BE2C (cell line): ENCODE data around the gene MUC5AC.
"Not testable (repeated sequence)": the region's sequence is repeated elsewhere in the genome, so short reads cannot be mapped to it uniquely, and the experiment has no call there.

Experiments
- DNase-seq: peaks from one replicate; pipeline ENCODE4 v3.0.0-alpha.2; 2020
- H3K27me3 ChIP-seq: fragments of 250-450 bp; sonication (Bioruptor Pico); 2 replicates; pipeline ENCODE4 v1.5.1; 2020; ENCODE audit warnings: mild to moderate bottlenecking
- H3K36me3 ChIP-seq: fragments of 250-450 bp; sonication (Bioruptor Pico); 2 replicates; pipeline ENCODE4 v1.5.1; 2020; ENCODE audit warnings: mild to moderate bottlenecking
- H3K4me1 ChIP-seq: fragments of 250-450 bp; sonication (Bioruptor Pico); 2 replicates; pipeline ENCODE4 v1.5.1; 2020
- H3K4me3 ChIP-seq: 2 replicates; pipeline ENCODE4 v1.5.1; 2011; ENCODE audit warnings: low read depth, low read length
- H3K9me3 ChIP-seq: fragments of 250-450 bp; sonication (Bioruptor Pico); 2 replicates; pipeline ENCODE4 v1.5.1; 2020
- TF ChIP-seq, protein P1 (sequence below): IDR thresholded peaks from 2 replicates; pipeline ENCODE4 v1.5.1; 2012; ENCODE audit warnings: mild to moderate bottlenecking, low read depth, low read length

MUC5AC gene

DNA sequence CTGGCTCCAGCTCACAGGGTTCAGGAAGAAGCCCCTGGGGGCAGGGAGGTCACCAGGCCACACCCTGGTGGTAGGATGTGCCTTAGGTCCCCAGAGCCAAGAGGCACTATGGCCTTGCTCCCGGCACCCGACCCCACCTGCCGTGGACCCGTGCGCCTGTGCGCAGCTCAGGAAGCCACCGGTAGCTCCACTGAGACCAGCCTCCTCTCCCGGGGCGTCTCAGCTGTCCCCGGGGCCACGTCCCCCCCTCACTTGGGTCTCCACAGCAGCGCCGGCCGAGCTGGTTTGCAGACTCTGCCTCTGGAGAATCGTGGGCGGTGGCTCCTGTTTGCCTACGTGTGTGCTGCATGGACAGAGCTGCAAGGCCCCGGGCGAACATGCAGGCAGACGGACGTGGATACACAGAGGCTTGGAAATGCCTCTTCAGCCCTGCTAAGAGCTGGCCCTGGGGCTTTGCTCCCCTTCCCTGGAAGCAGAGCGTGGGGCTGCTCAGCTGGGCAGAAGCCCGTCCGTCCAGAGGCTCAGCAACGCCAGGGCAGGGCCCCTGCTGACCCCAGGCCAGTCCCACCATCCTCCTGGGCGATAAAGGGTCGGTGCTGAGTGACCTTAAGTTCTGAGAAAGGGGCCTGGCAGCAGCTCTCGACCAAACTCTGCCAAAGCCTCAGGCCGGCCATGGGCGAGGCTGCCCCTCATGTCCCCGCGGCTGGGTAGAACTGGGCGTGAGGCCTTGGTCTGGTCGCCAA, 49.8 kb downstream of the MUC5AC start:
- Histone ChIP-seq H3K4me3 (no peak overlapping the region), H3K4me1 (no peaks in the 10 kb centered on the region), H3K9me3 (no peaks in the 10 kb centered on the region), H3K36me3 (no peaks in the 10 kb centered on the region), H3K27me3 (no peaks in the 10 kb centered on the region; the same call in 1 of the 2 replicates)
- DNase-seq, result peak; percentile 2
- TF ChIP-seq, protein P1, sequence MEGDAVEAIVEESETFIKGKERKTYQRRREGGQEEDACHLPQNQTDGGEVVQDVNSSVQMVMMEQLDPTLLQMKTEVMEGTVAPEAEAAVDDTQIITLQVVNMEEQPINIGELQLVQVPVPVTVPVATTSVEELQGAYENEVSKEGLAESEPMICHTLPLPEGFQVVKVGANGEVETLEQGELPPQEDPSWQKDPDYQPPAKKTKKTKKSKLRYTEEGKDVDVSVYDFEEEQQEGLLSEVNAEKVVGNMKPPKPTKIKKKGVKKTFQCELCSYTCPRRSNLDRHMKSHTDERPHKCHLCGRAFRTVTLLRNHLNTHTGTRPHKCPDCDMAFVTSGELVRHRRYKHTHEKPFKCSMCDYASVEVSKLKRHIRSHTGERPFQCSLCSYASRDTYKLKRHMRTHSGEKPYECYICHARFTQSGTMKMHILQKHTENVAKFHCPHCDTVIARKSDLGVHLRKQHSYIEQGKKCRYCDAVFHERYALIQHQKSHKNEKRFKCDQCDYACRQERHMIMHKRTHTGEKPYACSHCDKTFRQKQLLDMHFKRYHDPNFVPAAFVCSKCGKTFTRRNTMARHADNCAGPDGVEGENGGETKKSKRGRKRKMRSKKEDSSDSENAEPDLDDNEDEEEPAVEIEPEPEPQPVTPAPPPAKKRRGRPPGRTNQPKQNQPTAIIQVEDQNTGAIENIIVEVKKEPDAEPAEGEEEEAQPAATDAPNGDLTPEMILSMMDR, result no peak

DNA sequence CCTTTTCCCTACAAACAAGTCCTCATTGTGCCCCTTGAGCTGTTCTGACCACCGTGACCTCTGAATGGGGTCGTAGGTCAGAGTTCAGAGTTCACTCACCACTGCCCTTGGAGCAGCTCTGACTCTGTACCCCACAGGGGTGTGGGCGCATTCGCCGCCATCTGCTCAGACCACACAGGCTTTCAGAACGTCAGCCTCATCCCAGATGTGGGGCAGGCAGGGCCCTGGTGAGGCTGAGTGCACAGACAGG, 50.3 kb downstream of the MUC5AC start:
- H3K36me3 ChIP-seq, result no peaks in the 10 kb centered on the region
- TF ChIP-seq, protein P1, result no peak
- H3K4me3 ChIP-seq, result no peak overlapping the region
- H3K27me3 ChIP-seq, result no peaks in the 10 kb centered on the region; the same call in 1 of the 2 replicates
- no peak for DNase-seq
- no peaks in the 10 kb centered on the region for H3K9me3 ChIP-seq
- no peaks in the 10 kb centered on the region for H3K4me1 ChIP-seq

DNA sequence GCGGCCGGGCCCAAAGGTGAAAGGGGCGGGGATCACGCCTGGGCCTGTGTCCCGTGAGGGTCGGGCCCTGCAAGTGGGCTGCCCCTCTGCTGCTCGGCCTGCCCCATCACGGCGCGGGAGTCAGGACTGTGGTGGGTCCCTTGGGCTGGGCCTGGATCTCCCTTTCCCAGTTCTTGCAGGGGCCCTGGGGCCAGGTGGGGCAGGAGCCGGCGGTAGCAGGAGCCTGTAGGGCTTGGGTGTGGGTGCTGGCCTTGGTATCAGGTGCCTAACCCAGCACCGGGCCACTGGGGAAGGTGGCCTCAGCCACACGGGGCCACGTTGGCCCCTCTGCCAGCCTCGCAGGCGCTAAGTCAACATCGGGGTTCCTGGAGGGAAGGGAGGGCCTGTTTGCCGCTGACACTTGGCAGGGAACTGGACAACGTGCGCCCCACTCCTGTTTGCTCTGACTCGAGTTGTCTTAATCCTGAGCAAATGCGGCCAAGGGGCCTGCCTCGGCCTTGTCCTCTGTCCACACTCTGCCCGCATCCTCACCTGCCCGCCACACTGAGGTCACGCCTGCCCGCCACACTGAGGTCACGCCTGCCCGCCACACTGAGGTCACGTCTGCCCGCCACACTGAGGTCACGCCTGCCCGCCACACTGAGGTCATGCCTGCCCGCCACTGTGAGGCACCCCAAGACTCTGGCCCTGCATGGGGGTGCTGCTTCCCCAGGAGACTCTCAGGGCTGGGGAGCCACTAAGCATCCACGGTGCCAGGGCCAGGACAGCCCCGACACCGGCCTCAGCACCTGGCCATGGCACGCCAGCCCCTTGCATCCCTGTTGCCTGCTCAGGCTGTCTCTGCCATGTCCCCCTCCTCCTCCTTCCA, 50.9 kb downstream of the MUC5AC start:
- Histone ChIP-seq H3K4me1 (no peaks in the 10 kb centered on the region), H3K9me3 (no peaks in the 10 kb centered on the region), H3K27me3 (no peaks in the 10 kb centered on the region; the same call in 1 of the 2 replicates), H3K36me3 (no peaks in the 10 kb centered on the region), H3K4me3 (no peak overlapping the region)
- DNase-seq, result no peak
- TF ChIP-seq, protein P1, result no peak

DNA sequence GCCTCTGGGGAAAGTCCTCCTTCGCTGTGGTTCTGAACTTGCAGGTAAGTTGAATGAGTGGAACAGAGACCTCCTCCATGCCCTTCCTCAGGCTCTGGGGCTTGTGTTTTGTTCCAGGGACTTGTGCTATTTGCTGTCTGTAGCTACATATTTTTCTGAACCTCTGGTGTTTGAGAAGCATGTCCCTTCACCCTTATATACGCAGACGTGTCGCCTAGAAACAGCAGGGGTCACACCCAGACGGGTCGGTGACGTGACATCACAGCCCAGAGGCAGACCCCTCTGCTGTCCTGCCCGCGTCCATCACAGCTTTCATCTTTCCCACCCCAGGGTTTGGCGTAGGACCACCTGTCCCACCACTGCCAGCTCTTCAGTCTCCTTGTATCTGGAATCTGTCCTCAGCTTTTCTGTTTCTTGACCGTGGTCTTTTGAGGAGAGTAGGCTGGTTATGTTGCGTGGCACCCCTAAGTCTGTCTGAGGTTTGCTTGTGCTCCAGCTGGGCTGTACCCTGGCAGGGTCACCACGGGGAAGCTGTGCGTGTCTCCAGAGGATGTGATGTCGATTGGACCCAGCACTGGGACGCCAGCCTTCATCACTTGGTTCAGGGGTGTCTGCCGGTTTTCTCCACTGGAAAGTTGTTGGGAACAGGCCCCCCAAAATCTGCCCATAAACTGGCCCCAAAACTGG, 51.8 kb downstream of the MUC5AC start:
- Histone ChIP-seq H3K4me3 (no peak overlapping the region), H3K36me3 (no peaks in the 10 kb centered on the region), H3K27me3 (no peaks in the 10 kb centered on the region; the same call in 1 of the 2 replicates), H3K9me3 (no peaks in the 10 kb centered on the region), H3K4me1 (no peaks in the 10 kb centered on the region)
- TF ChIP-seq, protein P1, result no peak
- no peak for DNase-seq

DNA sequence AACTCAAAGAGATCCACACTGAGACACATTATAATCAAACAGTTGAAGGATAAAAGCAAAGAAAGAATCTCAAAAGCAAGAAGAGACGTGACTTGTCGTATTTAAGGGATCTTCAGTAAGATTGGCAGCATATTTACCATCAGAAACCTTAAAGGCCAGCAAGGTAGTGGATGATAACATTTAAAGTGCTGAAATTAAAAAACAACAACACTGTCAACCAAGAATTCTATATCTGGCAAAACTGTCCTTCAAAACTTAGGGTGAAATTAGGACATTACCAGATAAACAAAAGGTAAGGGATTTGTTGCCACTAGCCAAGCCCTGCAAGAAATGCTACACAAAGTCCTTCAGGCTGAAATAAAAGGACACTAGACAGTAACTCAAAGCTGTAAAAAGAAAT, 54.1 kb downstream of the MUC5AC start:
- TF ChIP-seq, protein P1, result no peak
- no peaks in the 10 kb centered on the region for H3K36me3 ChIP-seq
- H3K27me3 ChIP-seq, result no peaks in the 10 kb centered on the region; the same call in 1 of the 2 replicates

DNA sequence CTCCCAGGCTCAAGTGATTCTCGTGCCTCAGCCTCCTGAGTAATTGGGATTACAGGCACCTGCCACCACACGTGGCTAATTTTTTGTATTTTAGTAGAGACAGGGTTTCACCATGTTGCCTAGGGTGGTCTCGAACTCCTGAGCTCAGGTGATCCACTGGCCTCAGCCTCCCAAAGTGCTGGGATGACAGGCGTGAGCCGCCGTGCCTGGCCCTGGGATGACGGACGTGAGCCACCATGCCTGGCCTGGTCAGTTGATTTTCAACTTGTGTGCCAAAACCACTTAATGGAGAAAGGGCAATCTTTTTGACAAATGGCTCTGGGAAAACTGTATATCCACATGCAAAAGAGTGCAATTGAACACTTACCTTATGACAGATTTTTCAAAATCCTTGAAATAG, 58.1 kb downstream of the MUC5AC start:
- H3K36me3 ChIP-seq, DNase-seq, H3K4me3 ChIP-seq, H3K27me3 ChIP-seq, H3K4me1 ChIP-seq, H3K9me3 ChIP-seq: not testable (repeated sequence)

More for the DNA sequence above, 54.1 kb downstream of the MUC5AC start:
- H3K4me1 ChIP-seq, result no peaks in the 10 kb centered on the region
- no peak for DNase-seq
- no peaks in the 10 kb centered on the region for H3K9me3 ChIP-seq
- no peak overlapping the region for H3K4me3 ChIP-seq
